AG04450 (cell line): Measurements from ENCODE around the gene ZDHHC11B. TPM values are rescaled to one million over a fixed set of nuclear protein-coding genes. Genes with fewer than 3 reads are reported as not detected.
"Not testable (repeated sequence)": the region's sequence is repeated elsewhere in the genome, so short reads cannot be mapped to it uniquely, and the experiment has no call there.

ENCODE experiments used
- CTCF ChIA-PET: fragments of 300-600, 350-600 bp; formaldehyde crosslinking; extraction: SDS; loops from one replicate; lab custom pipeline; 2022; ENCODE audit warnings: antibody characterized with exemption, inconsistent platforms; lab: Charles Lee
- POLR2A ChIA-PET: fragments of 350-600 bp; formaldehyde crosslinking; extraction: SDS; loops from one replicate; lab custom pipeline; 2021; ENCODE audit warnings: antibody characterized with exemption, inconsistent platforms; lab: Yijun Ruan, JAX
- DNase-seq: peaks from one replicate; pipeline ENCODE4 v3.0.0-alpha.2; 2011; ENCODE audit warnings: low read depth, low spot score
- H3K27ac ChIP-seq: one replicate; pipeline ENCODE4 v1.5.1; 2012; ENCODE audit warnings: low read depth, low read length, control low read depth
- H3K27me3 ChIP-seq: one replicate; pipeline ENCODE4 v1.6.0; 2012; ENCODE audit warnings: low read length; ENCODE audit not compliant: control insufficient read depth, insufficient read depth
- H3K4me3 ChIP-seq: 2 replicates; pipeline ENCODE4 v1.5.1; 2011; ENCODE audit warnings: mild to moderate bottlenecking, low read depth, low read length, control low read depth
- H3K9me3 ChIP-seq: 2 replicates; pipeline ENCODE4 v1.5.1; 2012; ENCODE audit warnings: low read length; ENCODE audit not compliant: control insufficient read depth, insufficient read depth
- CTCF ChIP-seq: IDR thresholded peaks from 2 replicates; pipeline ENCODE4 v1.5.1; 2011; ENCODE audit warnings: low read depth, low read length, control low read depth, inconsistent platforms
- polyA plus RNA-seq: library from polyadenylated mRNA; depleted of rRNA; stranded (reverse); fragments of >200 nt; gene quantifications from 2 replicates; pipeline ENCODE4 v1.2.3, GENCODE V29; 2011

The ZDHHC11B gene
- polyA plus RNA-seq, 1 experiment: not detected

DNA sequence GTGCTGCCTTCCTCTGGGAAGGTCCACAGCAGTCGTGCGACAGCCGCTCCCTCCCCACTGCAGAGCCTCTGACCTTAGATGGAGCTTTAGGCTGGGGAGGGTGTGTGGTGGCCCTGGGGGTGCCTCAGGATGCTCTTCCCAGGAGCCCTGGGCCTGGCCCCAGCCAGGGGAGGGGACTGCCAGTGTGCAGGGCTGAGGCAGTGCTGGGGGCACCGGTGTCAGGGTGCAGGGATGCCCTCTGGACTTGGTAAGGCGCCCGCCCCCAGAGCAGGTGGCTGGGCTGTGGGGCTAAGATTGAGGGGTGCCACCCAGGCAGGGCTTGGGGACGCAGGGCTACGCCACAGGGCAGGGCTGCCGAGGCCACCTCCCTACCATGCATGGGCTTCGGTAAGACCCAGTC is 13.9 kb downstream of the ZDHHC11B start:
- H3K9me3 ChIP-seq: peaks cover 14% of the 10 kb centered on the region; the same call in 1 of the 2 replicates
- DNase-seq, POLR2A ChIA-PET, CTCF ChIA-PET, H3K4me3 ChIP-seq, H3K27ac ChIP-seq, H3K27me3 ChIP-seq: not testable (repeated sequence)

DNA sequence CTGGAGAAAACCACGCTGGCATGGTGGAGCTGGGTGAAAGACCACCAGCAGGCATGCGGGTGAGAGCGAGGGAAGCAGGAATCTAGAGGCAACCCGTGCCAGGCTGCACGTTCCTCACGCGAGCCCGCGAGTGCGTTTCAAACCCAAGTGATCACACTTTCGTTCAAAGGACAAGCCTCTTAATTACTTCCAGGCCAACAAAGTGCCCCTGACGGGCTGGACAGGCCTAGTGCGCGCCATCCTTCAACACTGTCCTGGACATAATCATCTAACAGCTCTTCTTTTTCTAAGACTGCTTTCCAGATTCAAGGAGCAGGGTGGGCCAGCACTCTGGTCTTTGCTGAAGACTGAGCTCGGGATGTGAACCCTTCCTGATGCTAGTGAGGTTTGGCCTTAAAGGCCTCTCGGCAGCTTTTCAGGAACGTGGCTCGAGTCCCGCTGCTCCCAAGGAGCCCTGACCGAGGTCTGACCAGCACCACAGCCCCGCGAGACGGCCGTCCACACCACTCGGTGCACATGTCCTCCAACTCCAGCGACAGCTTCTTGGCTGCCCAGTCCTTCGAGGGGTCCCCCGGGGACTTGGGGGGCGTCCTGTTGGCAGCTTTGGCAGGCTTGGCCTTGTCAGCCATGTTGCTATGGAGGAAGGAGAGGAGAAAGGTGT is 14.9 kb downstream of the ZDHHC11B start:
- peaks cover 14% of the 10 kb centered on the region; the same call in 1 of the 2 replicates for H3K9me3 ChIP-seq
- H3K27ac ChIP-seq, POLR2A ChIA-PET, DNase-seq, CTCF ChIA-PET, H3K27me3 ChIP-seq, H3K4me3 ChIP-seq: not testable (repeated sequence)

GRCh38 chr5:766666-767431 is 17.7 kb downstream of the ZDHHC11B start:
- no peaks in the 10 kb centered on the region for H3K27me3 ChIP-seq
- no peak for TF ChIP-seq CTCF
- CTCF ChIA-PET: no interaction called here

GRCh38 chr5:765948-766631 is 18.4 kb downstream of the ZDHHC11B start:
- no peak for TF ChIP-seq CTCF
- ChIA-PET POLR2A (no interaction called here), CTCF (no interaction called here)
- no peak for DNase-seq
- Histone ChIP-seq H3K4me3 (no peak overlapping the region), H3K27me3 (no peaks in the 10 kb centered on the region), H3K27ac (no peak overlapping the region), H3K9me3 (peaks cover 21% of the 10 kb centered on the region; the same call in 1 of the 2 replicates)

More at GRCh38 chr5:766666-767431, 17.7 kb downstream of the ZDHHC11B start:
- Histone ChIP-seq H3K4me3 (no peak overlapping the region), H3K9me3 (peaks cover 21% of the 10 kb centered on the region; the same call in 1 of the 2 replicates), H3K27ac (no peak overlapping the region)
- DNase-seq: no peak
- POLR2A ChIA-PET: no interaction called here

DNA sequence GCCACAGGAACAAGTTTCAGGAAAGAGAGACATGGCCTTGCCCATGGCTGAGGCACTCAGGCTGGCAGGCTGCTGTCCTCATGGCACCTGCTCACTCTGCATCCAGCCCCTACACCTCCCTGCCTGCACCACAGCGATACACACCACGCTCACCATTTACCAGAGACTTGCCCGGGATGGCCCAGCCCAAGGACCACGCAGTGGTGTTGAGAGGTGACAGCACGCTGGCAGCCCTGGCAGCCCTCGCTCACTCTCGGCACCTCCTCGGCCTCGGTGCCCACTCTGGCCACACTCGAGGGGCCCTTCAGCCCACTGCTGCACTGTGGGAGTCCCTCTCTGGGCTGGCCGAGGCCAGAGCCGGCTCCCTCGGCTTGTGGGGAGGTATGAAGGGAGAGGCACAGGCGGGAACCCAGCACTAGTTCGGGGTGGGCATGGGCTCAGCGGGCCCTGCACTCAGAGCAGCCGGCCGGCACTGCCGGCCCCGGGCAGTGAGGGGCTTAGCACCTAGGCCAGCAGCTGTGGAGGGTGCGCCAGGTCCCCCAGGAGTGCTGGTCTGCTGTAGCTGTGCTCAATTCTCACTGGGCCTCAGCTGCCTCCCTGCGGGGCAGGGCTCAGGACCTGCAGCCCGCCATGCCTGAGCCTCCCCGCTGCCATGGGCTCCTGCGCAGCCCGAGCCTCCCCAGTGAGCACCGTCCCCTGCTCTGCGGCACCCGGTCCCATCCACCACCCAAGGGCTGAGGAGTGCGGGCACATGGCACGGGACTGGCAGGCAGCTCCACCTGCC is 20.3 kb downstream of the ZDHHC11B start:
- no peak for TF ChIP-seq CTCF
- Histone ChIP-seq H3K4me3 (no peak overlapping the region), H3K9me3 (peaks cover 21% of the 10 kb centered on the region; the same call in 1 of the 2 replicates), H3K27me3 (peaks cover 2% of the 10 kb centered on the region), H3K27ac (no peak overlapping the region)
- DNase-seq: no peak
- ChIA-PET CTCF (no interaction called here), POLR2A (no interaction called here)
